Measurements from ENCODE around the gene GARS1. TPM values are rescaled to one million over a fixed set of nuclear protein-coding genes. Genes with fewer than 3 reads are reported as not detected.

Gene GARS1, protein sequence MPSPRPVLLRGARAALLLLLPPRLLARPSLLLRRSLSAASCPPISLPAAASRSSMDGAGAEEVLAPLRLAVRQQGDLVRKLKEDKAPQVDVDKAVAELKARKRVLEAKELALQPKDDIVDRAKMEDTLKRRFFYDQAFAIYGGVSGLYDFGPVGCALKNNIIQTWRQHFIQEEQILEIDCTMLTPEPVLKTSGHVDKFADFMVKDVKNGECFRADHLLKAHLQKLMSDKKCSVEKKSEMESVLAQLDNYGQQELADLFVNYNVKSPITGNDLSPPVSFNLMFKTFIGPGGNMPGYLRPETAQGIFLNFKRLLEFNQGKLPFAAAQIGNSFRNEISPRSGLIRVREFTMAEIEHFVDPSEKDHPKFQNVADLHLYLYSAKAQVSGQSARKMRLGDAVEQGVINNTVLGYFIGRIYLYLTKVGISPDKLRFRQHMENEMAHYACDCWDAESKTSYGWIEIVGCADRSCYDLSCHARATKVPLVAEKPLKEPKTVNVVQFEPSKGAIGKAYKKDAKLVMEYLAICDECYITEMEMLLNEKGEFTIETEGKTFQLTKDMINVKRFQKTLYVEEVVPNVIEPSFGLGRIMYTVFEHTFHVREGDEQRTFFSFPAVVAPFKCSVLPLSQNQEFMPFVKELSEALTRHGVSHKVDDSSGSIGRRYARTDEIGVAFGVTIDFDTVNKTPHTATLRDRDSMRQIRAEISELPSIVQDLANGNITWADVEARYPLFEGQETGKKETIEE
- total RNA-seq, result 367 and 431 TPM in 2 replicates

DNA sequence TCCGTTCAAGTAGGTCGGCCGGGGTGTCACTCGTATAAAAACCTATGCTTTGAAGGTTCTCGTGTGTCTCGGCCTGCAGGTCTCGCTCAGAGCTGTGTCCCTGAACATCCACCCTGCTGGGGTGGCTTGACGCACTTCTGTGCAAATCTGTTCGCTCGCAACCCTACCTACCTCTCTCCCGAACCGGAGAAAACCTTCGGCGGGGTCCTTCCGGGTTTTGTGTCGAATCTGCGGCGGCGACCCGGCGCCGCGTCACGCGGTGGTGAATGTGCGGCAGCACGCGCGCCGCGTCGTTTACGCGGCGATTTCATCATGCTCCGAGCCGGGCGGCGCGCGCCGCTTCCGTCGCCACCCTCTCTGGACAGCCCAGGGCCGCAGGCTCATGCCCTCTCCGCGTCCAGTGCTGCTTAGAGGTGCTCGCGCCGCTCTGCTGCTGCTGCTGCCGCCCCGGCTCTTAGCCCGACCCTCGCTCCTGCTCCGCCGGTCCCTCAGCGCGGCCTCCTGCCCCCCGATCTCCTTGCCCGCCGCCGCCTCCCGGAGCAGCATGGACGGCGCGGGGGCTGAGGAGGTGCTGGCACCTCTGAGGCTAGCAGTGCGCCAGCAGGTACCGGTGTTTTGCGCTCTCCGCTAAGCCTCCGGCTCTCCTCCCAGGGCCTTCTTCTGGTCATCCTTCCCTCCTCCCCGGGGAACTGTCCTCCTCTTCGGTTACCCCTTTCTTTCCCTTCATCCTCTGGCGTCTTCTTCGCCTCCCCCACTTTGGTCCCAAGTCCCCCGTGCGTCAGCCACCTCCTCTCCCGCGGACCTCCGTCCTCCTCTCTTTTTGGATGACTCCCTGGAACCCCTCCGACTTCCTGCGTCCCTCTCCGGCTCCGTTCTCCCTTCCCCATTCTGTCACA lies at the start of gene GARS1:
TSS of gene GARS1 (plus strand) at position 339 of the 896 bp plus-strand sequence. CDS start at position 383, 44 bp downstream.
- DNase-seq (ENCODE audit: low read depth) (peak; percentile 69), FAIRE-seq (no peak)
- TF ChIP-seq, protein P1, sequence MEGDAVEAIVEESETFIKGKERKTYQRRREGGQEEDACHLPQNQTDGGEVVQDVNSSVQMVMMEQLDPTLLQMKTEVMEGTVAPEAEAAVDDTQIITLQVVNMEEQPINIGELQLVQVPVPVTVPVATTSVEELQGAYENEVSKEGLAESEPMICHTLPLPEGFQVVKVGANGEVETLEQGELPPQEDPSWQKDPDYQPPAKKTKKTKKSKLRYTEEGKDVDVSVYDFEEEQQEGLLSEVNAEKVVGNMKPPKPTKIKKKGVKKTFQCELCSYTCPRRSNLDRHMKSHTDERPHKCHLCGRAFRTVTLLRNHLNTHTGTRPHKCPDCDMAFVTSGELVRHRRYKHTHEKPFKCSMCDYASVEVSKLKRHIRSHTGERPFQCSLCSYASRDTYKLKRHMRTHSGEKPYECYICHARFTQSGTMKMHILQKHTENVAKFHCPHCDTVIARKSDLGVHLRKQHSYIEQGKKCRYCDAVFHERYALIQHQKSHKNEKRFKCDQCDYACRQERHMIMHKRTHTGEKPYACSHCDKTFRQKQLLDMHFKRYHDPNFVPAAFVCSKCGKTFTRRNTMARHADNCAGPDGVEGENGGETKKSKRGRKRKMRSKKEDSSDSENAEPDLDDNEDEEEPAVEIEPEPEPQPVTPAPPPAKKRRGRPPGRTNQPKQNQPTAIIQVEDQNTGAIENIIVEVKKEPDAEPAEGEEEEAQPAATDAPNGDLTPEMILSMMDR (IDR thresholded peaks at IDR 0.05; ENCODE audit: insufficient read depth, low read length, severe bottlenecking), result no peak
- Histone ChIP-seq H3K36me3 (ENCODE audit: control insufficient read depth, insufficient read depth, low read length) (peaks cover 9% of the 10 kb centered on the region), H3K27me3 (ENCODE audit: control insufficient read depth, insufficient read depth, low read length) (no peaks in the 10 kb centered on the region), H3K4me3 (ENCODE audit: low read depth, low read length) (peak within 1 kb of the TSS; percentile 93)

DNA sequence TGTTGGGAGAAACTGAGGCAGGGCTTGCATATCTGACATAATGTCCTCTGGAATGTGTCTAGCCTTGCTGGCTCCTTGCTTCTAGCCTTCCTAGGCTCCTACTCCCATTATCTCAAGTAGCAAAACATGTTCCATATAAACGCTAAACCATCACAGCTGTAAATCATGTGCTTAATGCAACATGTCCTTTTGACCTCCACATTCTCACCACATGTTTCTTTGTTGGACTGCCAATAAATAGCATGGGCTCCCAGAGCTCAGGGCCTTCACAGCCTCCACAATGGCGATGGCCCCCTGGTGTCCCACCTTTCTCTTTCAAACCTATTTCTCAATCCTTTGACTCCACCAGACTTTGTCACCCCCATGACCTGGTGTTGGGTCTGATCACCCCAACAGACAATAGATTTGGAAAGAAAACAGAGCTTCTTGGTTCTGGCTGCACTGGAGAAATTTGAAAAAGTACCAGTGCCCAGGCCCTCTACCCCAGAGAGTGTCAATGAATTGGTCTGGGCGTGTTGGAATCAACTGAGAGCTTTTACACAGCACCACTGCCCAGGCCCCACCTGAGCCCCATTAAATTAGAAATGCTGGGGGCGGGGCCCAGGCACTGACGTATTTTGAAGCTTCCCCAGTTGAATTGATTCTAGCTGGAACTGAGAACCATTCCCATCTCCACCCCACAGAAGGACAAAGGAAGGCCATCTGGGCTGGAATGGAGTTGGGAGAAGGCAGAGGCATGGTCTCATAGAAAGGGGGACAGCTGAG lies 48.7 kb upstream of the GARS1 start:
- DNase-seq (ENCODE audit: low read depth), result no peak
- no peak for FAIRE-seq
- H3K4me3 ChIP-seq (ENCODE audit: low read depth, low read length), result no peak overlapping the region
- TF ChIP-seq, protein P1 (IDR thresholded peaks at IDR 0.05; ENCODE audit: insufficient read depth, low read length, severe bottlenecking), result no peak
- H3K36me3 ChIP-seq (ENCODE audit: control insufficient read depth, insufficient read depth, low read length), result no peaks in the 10 kb centered on the region
- no peaks in the 10 kb centered on the region for H3K27me3 ChIP-seq (ENCODE audit: control insufficient read depth, insufficient read depth, low read length)

DNA sequence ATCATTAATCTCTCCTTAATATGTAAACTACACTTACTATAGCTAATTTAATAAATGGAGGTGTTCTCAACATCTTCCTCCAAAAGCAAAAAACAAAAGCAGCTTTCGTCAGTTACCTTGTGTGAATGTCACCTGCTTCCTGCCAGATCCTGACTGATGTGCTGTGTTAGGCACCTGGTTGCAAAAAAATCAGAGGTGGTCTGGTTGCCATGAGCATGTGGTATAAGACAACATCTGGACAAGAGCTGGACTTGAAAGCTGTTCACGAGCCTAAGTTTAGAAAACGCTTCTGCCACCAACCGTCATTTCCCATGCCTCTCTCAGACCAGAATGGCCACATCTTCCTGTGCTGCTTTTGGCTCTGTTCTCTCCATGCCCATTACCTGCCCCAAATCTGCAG lies 48.1 kb upstream of the GARS1 start:
- FAIRE-seq, result no peak
- no peak for DNase-seq (ENCODE audit: low read depth)
- H3K4me3 ChIP-seq (ENCODE audit: low read depth, low read length), result no peak overlapping the region
- H3K27me3 ChIP-seq (ENCODE audit: control insufficient read depth, insufficient read depth, low read length), result no peaks in the 10 kb centered on the region
- TF ChIP-seq, protein P1 (IDR thresholded peaks at IDR 0.05; ENCODE audit: insufficient read depth, low read length, severe bottlenecking), result no peak
- no peaks in the 10 kb centered on the region for H3K36me3 ChIP-seq (ENCODE audit: control insufficient read depth, insufficient read depth, low read length)

DNA sequence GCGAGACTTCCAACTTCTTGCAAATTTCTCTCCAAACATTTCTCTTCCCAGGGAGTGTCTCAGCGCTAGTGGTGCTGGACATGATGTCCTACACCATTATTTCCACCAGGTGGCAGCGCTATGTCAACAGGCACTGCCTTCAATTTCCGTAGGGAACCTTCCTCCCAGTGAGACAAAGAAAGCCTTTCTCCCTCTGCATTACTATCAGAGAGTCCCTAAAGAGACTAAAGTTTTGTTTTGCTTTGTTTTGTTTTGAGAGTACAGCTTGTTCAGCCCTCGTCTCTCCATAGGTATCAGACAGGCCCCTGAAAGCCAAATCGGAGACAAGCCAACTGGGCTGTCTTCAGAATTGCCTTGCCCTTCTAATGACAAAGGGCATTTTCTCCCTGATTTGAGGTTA lies 45.8 kb upstream of the GARS1 start:
- Histone ChIP-seq H3K27me3 (ENCODE audit: control insufficient read depth, insufficient read depth, low read length) (no peaks in the 10 kb centered on the region), H3K36me3 (ENCODE audit: control insufficient read depth, insufficient read depth, low read length) (no peaks in the 10 kb centered on the region), H3K4me3 (ENCODE audit: low read depth, low read length) (no peak overlapping the region)
- peak; percentile 72 for DNase-seq (ENCODE audit: low read depth)
- no peak for FAIRE-seq
- TF ChIP-seq, protein P1 (IDR thresholded peaks at IDR 0.05; ENCODE audit: insufficient read depth, low read length, severe bottlenecking), result peak; percentile 78

DNA sequence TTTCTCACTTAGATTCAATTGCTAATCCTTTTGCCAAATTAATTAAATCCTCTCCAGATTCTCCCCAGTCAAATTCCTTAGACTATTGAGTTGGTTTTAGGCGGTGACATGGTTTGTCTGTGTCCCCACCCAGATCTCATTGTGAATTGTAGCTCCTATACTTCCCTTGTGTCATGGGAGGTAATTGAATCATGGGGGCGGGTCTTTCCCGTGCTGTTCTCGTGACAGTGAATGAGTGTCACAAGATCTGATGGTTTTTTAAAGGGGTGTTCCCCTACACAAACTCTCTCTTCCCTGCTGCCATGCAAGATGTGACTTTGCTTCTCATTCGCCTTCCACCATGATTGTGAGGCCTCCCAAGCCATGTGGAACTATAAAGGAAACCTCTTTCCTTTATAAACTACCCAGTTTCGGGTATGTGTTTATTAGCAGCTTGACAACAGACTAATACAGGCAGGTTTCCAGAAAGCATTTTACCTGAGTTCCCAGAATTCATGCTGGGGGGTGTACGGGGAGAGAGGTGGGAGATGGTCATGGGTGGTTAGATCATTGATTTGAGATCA lies 44.7 kb upstream of the GARS1 start:
- TF ChIP-seq, protein P1 (IDR thresholded peaks at IDR 0.05; ENCODE audit: insufficient read depth, low read length, severe bottlenecking), result no peak
- no peaks in the 10 kb centered on the region for H3K27me3 ChIP-seq (ENCODE audit: control insufficient read depth, insufficient read depth, low read length)
- no peak overlapping the region for H3K4me3 ChIP-seq (ENCODE audit: low read depth, low read length)
- FAIRE-seq (no peak), DNase-seq (ENCODE audit: low read depth) (peak; percentile 76)
- no peaks in the 10 kb centered on the region for H3K36me3 ChIP-seq (ENCODE audit: control insufficient read depth, insufficient read depth, low read length)

All from bronchial epithelial cell (primary cell).